ENCODE results near the gene FBLIM1.

The FBLIM1 gene, protein sequence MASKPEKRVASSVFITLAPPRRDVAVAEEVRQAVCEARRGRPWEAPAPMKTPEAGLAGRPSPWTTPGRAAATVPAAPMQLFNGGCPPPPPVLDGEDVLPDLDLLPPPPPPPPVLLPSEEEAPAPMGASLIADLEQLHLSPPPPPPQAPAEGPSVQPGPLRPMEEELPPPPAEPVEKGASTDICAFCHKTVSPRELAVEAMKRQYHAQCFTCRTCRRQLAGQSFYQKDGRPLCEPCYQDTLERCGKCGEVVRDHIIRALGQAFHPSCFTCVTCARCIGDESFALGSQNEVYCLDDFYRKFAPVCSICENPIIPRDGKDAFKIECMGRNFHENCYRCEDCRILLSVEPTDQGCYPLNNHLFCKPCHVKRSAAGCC

DNA sequence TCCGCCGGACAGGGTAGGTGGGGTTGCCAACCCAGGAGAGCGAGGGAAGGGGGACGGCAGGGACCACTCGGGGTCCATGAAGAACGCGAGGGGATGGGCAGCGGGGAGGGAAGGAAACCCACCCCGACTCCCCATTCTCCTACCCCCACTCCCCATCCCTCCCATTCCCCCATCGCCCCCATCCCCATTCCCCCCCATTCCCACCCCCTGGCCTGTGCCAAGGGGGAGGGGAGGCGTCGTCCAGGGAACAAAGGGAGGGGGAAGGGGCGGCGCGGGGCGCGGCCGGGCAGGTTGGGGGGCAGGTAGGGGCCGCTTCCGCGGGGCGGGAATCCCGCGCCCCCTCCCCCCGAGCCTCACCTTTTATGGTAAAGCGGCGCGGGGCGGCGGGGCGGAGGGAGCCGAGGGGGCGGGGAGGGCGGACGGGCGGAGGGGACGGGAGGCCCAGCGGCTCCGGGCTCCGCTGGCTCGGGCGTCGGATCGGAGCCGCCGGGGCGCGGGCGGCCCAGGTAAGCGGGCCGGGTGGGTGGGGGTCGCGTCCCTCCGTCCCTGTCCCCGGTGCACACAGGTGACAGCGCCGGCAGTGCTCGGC is at the start of gene FBLIM1:
Gene FBLIM1, plus strand, starts transcription at position 453 of the 589 bp plus-strand sequence. CDS start 6,189 bp downstream, outside the sequence.
- no peak for DNase-seq (ENCODE audit: low read depth in 2 of 2)

DNA sequence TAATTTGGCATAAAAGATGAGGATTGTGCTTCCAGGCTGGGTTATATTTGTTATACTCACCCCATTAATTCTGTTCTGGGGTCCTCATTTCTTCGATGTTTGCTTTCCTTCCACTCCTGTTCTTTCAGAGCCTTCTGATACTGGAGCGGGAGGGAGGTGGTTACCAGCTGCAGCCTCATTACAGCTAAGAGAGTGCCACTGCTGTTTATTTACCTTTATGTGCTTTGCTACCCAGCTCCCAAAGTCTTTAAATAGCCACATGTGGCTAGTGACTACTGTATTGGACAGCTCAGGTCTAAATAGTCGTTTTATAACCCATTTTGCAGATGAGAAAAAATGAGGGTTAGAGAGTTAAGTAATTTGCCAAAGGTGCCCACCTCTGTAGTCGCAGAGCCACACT is 49.4 kb upstream of the FBLIM1 start:
- DNase-seq (ENCODE audit: low read depth in 2 of 2): no peak

DNA sequence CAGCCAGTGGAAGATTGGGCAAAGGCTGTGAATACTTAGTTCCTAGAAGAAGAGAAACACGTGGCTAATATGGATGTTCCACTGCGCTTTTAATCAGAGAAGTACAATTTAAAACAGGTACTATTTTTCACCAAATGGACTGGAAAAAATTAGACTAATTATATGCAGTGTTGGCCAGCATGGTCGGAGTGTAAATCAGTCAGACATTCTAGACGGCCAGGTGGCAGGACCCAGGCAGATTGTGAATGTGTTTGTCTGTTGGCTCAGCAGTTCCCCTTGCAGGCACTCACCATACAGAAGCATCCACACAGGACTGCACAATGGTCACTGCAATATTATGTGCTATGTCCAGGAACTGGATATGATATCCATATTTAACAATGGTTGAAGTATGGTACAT is 46.4 kb upstream of the FBLIM1 start:
- no peak for DNase-seq (ENCODE audit: low read depth in 2 of 2)

DNA sequence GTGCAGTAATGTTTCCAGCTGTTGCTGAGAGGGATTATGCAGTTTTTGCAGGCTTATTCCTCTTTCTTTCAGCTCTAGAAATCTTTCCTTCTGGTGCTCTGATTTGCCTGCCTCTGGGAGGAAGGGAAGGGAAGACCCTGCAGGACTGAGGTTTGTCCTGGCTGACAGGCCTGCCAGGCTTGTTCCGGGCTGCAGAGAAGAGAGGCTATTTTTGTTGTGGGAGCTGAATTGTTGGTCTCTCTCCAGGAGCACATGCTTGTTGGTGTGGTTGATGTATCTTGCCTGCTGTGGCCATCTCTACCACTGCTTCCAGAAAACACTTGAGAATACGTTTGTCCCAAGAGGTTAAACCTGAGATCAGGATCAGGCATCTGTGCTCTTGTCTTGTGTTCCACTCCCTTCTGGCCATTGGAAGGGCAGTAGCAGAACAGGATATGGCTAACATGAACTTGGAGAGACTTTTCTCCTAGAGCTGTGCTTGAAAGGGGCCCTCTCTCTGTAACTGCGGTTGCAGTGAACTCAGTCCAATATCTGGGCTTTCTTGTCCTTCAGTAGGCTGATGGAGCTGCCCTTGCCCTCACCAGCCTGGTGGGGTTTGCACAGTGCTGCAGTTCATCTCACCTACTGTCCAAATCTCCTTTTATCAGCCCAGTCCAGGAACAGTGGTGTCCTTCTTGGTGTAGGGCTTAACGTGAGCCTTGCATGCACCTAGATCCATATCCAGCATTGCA is 44.0 kb upstream of the FBLIM1 start:
- no peak for DNase-seq (ENCODE audit: low read depth in 2 of 2)

DNA sequence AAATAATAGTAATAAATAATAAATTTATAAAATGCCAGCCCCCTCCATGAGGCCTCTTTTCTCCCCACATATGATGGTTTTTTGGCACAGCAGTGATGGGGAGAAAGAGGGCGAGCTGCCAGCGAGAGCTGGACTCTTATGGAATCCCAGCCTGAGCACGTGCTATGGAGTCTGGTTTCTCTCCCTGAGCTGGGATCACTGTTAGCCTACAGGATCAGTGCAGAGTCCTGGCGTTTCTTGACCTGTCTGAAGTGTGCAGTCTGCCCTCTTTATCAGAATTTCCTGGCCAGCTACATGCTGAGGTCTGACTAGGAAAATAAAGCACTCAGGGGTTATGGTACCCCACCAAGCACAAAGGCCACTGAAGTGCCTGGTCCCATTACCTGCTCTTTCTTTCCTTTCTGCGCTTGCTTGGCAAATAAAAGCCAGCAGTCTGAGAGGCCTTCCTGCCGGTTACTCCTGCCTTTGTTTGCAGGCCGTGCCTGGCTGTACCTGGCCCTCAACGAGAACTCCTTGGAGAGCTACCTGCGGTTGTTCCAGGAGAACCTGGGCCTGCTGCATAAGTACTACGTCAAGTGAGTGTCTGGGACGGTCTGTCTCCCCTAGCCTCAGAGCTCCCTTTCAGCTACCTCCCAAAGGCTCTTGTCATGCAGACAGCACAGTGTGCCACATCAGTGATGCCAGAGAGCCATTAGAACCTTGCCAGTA is 41.0 kb upstream of the FBLIM1 start:
- no peak for DNase-seq (ENCODE audit: low read depth in 2 of 2)

DNA sequence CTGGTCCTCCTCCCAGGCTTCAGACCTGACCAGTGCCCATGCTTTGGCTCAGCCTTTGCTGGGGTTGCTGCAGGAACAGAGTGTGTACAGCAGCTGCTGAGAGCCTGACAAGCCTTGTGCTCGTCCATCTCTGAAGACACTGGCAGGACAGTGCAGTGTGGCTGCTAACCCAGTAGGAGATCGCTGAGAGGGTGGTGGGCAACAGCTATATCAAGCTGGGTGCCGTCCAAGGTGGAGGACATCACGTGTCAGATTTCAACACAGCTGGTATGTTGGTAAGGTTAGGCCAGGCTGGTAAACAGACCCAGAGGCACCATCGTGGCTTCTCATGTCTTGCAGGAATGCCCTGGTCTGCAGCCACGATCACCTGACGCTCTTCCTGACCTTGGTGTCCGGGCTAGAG is 40.4 kb upstream of the FBLIM1 start:
- DNase-seq (ENCODE audit: low read depth in 2 of 2): no peak

DNA sequence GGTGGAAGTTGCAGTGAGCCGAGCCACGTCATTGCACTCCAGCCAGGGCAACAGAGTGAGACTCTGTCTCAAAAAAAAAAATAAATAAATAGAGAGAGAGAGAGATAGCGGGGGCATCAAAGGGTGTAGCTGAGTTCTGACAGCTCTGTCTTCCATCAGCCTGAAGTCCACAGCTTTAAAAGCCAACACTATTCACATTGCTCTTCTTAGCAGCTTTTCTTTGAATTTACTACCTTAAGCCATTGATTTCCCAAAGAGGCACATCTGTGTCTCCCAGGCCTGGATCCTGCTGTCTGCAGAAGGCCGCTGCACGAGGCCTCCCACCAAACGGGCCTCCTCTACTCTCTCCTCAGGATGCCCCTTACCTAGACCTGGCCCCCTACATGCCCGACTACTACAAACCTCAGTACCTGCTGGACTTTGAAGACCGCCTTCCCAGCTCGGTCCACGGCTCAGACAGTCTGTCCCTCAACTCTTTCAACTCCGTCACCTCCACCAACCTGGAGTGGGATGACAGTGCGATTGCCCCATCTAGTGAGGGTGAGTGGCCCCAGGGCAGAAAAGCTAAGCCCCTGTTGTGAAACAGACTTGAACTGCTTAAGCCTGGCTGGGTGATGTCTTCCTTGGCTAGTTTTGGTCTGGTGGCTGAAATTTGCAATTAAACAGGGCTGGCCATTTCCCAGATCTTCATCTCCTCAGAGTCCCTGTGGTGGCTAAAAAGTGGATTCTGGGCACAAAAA is 39.0 kb upstream of the FBLIM1 start:
- DNase-seq (ENCODE audit: low read depth in 2 of 2): no peak

DNA sequence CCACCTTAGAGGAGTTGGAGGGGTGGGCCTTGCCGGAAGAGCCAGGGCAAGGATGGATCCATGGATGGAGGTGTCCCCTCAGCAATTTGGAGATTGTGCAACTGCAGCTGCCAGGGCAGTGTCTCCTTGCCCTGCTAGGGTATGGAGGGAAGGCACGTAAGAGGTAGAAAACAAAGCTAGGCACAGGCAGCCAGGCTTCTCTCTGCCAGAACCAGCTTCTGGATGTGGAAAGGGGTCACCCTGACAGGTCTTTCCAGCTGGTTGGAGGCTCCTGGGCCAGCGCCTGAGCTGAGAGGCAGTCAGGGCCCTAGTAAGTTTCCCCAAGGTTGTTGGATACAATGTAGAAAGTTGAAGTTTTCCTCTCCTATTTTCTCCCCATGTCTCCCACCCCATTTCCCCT is 37.7 kb upstream of the FBLIM1 start:
- DNase-seq (ENCODE audit: low read depth in 2 of 2): no peak

DNA sequence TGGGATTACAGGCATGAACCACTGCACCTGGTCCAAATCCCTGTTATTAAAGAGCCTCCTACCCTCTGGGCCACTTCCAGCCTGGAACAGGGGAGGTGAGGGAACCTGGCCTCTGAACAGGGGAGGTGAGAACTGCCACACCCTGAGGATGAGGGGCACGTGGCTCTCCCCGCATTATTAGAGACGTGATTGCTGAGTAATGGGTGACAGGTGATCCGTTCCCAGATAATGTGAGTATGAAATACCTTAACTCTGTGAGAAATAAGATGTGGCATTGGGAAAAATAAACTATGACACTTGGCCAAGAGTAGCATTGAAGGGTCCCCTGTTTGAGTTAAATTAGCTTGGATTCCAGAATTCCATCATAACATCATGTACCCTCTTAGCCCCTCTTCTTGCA is 36.2 kb upstream of the FBLIM1 start:
- no peak for DNase-seq (ENCODE audit: low read depth in 2 of 2)

DNA sequence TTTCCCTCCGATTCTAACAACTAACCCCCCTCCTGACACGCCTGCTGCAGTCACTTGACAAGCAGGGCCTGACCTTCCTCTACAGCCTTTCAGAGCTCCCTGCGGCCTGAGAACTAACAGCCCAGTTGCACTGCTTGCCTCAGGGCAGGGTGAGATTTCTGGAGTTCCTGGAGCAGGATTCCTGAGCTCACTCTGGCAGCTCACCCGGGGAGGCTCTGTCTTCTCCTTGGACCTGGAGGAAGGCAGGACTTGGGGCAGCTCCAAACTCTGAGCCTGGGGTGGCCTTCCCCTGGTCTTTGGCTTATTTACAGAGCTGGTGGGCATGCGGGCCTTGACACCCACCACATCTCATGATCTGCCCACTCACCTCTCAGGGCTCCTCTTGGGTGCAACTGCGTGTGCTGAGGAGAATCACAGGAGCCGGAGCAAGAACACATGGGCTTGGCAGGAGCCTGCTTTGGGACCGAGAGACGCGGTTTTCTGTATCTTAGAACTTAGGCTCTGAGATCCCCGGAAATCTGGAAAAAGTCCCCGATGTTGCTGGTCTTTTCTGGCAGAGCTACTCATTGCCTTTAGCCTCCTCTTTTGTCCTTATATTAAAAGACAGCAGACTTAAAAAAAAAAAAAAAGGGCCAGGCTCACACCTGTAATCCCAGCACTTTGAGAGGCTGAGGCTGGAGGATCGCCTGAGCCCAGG is 35.6 kb upstream of the FBLIM1 start:
- DNase-seq (ENCODE audit: low read depth in 2 of 2): no peak

DNA sequence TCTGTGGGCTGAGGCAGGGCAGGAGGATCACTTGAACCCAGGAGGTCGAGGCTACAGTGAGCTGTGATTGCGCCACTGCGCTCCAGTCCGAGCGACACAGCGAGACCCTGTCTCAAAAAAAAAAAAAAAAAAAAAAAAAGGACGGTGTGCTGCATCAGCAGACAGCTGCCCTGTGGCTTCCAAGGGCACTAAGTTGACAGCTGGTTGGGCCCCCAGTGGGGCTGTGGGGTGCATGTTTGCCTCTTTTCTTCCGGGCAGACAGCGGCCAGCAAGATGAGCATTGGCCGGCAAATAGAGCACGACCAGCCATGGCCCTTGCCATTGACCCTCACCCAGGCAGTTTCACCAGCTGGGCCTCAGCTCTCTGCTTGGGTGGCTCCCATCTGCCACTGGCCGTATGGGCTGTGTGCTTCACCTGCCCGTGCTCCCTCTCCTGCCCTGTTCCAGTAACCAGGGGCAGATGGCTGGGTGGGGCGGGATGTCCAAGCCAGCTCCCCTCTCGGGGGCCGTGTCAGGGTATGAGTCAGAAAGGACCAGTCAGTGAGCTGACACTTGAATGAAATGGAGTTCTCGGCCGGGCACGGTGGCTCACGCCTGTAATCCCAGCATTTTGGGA is 34.9 kb upstream of the FBLIM1 start:
- DNase-seq (ENCODE audit: low read depth in 2 of 2): no peak

DNA sequence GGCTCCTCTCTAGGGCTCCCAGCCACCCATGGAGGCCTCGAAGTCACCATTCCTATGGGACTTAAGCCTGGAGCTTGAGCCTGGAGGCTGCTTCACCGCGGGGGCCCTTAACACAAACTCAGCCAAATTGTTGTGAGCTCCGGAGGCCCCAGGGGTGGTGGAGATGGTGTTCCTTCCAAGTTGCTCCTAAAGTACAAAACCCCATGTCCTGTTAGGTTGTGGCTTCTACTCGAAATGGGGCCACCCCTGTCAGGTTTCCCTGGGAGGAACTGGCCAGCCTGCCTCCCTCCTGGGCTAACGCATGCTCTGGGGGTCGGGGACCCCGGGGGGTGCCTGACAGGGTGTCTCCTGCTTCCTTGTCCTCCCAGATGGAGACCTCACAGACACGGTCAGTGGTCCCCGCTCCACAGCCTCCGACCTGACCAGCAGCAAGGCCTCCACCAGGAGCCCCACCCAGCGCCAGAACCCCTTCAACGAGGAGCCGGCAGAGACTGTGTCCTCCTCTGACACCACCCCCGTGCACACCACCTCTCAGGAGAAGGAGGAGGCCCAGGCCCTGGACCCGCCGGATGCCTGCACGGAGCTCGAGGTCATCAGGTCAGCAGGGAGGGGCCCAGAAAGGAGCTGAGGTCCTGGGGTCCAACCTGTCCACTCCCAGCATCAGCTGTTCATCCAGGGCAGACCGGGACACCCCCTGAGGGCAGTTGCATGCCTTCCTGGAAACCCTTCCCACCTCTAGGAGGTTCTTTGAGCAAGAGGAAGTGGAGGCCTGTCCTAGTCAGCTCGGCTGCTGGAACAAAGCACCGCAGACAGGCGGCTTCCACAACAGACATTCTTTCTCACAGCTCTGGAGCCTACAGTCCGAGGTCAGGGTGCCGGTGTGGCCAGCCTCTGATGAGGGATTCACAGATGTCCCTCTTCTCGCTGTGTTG is 33.4 kb upstream of the FBLIM1 start:
- no peak for DNase-seq (ENCODE audit: low read depth in 2 of 2)

DNA sequence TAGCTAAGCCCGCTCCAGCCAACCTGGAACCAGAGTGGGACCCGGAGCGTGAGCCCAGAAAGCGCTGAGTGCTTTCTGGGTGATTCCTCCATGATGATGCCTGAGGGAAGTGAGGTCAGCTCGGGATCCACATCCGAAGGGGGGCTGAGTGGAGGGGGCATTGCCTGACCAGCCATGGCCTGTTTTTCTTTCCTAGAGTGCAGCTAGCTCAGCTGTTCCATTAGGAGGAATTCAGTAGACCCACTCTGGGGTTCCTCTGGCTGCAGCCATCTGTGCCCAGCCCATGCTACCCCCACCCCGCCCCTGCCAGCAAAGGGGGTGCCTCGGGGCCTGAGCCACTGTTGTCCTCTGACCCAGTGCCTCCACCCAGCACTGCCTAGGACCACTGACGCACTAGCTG is 32.1 kb upstream of the FBLIM1 start:
- DNase-seq (ENCODE audit: low read depth in 2 of 2): no peak

DNA sequence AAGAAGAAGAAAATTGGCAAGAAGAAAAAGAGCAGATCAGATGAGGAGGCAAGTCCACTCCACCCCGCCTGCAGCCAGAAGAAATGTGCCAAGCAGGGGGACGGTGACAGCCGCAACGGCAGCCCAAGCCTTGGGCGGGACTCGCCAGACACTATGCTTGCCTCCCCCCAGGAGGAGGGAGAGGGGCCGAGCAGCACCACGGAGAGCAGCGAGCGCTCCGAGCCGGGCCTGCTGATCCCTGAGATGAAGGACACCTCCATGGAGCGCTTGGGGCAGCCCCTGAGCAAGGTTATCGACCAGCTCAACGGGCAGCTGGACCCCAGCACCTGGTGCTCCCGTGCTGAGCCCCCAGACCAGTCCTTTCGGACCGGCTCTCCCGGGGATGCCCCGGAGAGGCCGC is 31.6 kb upstream of the FBLIM1 start:
- no peak for DNase-seq (ENCODE audit: low read depth in 2 of 2)

DNA sequence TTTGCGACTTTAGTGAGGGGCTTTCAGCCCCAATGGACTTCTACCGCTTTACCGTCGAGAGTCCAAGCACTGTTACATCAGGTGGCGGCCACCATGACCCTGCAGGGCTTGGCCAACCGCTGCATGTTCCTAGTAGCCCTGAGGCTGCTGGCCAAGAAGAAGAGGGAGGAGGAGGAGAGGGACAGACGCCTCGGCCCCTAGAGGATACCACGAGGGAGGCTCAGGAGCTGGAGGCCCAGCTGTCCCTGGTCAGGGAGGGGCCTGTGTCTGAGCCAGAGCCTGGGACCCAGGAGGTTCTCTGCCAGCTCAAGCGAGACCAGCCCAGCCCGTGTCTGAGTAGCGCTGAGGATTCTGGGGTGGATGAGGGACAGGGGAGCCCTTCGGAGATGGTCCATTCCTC is 31.2 kb upstream of the FBLIM1 start:
- no peak for DNase-seq (ENCODE audit: low read depth in 2 of 2)

DNA sequence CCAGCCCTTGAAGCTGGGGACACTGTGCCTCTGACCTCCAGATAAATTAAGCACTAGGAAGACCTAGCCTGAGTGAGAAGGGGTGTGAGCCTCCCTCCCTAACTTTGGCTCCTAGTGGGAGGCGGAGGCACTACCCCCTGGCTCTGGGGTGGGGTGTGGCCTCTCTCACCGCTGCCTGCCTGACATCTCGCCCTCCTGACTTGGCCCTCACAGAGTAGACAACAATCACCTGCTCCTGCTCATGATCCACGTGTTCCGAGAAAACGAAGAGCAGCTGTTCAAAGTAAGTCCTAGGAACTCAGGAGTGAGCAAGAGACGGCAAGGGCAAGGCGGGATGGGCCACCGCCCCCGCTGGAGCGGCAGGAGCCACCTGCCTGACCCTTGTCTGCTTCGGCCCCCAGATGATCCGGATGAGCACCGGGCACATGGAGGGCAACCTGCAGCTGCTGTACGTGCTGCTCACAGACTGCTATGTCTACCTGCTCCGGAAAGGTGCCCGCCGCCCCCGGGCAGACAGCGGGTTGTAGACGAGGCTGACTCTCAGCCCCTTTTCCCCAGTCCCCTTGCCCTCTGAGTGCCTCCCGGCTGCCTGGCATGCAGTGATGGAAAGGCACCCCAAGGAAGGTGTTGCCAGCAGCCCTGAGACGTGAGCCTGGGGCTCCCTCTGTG is 30.6 kb upstream of the FBLIM1 start:
- no peak for DNase-seq (ENCODE audit: low read depth in 2 of 2)

DNA sequence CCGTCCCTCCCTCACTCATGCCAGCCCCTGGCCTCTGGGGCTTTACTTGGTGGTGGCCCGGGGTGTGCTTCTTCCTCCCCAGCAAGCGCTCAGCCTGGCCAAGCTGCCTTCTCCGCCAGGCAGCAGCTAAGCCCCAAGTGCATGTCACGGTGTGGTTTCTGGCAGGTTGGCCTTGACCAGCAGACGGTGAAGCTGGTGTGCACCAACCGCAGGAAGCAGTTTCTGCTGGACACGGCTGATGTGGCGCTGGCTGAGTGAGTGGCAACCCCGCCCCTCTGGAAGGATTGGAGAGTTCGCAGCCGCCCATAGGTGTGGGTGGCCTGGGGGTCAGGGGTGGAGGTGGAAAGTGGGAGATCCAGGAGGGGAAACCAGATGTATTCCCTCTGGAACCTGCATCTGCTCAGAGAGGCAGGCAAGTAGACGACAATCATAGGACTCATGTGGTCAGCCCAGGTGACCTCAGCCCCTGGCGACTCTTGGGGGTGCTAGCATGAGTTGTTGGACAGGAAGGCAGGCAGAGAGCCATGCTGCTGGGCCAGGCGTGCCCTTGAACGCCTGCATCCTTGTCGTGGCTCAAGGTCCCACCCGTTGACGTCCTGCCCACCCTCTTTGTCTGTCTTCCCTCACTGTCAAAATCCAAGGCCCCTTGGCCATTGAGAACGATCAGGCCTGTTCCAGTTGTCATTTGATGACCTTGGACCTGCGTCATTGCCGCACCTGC is 29.5 kb upstream of the FBLIM1 start:
- DNase-seq (ENCODE audit: low read depth in 2 of 2): no peak

DNA sequence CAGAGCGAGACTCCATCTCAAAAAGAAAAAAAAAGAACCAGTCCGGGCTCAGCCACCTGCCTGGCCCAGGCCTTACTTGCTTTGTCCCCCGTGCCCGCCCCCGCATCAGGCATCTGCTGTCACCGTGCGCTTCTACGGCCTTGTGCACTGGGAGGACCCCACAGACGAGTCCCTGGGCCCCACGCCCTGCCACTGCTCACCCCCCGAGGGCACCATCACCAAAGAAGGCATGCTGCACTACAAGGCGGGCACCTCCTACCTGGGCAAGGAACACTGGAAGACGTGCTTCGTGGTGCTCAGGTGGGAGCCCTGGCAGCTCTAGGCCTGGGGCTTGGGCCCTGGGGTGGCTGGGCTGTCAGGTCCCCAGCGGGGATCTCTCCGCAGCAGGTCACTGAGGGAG is 28.2 kb upstream of the FBLIM1 start:
- no peak for DNase-seq (ENCODE audit: low read depth in 2 of 2)
